Activated CD4-positive, CD25-positive, alpha-beta regulatory T cell treated with anti-CD3 and anti-CD28 coated beads, Interleukin-2, amount 50 U/mL, for 72 hours (primary cell): ENCODE results near the gene C1orf232.

Experiments used
- DNase-seq: peaks from one replicate; pipeline ENCODE4 v3.0.0; 2021

C1orf232 gene

DNA sequence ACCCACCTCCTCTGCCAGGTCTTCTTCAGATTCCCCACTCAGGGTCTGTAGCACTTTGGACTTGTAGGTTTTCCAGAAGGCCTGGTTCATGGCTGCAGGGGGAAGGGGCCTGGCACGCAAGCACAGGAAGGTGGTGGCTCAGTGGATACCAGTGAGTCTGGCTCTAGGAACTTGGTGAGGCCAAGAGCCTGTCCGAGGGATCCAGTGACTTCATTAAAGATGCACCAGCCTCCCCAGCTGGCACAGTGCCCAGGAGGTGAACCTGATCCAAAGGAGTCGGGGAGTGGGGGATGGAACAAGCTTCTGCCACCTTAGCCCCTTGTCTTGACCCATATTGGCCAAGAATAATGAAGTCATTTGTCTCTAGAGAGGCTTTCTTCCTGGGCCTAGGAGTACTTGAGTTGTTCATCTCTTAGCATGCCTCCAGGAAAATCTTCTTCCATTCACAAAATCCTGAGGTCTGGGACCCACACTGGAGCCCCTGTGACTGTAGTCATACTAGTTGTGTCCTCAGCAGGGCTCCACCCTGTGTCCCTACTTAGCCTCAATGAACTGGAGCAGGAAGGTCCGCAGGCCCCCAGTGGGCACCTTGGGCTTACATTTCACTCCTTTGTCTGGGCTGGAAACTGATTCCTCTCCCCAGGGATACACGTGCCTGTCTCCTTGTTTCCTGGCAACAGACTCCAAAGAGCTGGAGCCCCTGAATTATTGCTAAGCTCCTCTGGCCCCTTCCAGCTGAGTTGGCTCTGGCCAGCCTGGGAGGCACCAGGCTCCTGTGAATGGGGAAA, at the start of gene C1orf232:
C1orf232 (minus strand) TSS at position 554 of the 788 bp plus-strand sequence; CDS start at position 90, 464 bp downstream.
- no peak for DNase-seq

GRCh38 chr1:26215246-26215645, 46.5 kb upstream of the C1orf232 start:
- no peak for DNase-seq

GRCh38 chr1:26213335-26213905, 44.7 kb upstream of the C1orf232 start:
- no peak for DNase-seq

DNA sequence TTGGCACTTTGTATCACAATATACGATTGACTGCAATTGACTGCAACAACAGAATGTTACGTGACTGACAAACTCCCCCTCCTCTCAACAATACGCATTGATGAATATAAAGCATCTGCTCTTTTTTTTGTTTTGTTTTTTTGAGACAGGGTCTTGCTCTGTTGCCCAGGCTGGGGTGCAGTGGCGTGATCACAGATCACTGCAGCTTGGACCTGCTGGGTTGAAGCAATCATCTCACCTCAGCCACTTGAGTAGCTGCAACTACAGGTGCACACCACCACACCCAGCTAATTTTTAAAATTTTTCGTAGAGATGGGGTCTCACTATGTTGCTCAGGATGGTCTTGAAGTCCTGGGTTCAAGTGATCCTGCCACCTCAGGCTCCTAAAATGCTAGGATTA, 44.0 kb upstream of the C1orf232 start:
- no peak for DNase-seq

DNA sequence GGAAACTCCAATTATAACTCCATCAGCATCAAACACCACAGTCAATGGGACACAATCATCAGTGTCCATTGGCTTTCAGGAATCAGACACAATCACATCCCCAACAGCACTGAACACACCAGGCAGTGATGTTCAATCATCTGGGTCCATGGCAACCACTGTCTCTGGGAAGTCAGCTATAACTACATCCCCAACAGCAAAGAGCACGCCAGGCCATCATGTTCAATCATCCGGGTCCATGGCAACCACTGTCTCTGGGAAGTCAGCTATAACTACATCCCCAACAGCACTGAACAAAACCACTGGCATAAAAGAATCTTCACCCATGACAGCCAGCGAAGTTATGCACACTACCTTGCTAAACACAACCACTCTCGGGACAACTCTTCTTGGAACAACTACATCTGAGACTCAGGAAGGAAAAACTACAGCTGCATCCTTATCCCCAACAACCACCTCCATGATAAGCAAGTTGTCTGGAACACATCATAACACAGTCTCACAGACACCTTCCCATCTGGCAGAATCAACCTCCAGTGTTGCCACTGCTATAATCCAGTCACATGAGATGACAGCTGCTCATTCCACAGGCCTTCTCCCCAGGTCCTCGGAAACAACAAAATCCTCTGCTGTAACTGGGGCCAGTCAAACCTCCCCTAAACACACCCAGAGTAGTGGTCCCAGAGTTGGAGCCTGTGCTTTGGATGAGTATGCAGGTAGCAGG, 41.5 kb upstream of the C1orf232 start:
- DNase-seq: no peak

DNA sequence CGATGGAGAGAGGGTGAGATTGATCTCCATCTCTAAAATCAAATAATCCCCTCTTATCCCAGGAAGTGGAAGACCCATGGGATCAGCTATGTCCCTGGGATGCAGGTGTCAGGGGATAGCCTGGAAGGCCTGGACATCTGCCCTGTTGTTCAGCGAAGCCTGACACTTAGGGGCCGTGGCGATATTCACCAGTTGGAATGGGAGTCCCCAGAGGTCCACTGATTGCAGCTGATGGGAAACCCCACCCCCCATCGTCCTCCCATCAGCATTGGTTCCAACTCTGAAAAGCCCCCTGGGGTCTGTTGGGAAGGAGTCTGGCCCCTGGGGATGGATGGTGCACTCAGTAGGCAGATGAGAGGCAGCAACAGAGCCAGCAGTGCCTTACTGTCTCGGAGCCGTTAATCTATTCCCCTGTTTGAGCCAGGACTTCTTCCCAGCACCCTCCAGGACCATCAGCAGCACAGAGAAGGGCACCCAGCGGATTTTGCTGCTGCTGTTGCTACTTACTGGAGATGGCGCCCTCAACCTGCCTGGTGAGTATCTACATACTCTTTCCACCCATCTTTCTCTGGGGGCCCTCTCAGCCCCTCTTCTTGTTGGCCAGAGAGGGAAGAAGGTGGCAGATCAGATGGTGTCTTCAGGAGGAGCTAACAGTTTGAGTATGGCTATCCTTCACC, 35.0 kb upstream of the C1orf232 start:
- DNase-seq: no peak

DNA sequence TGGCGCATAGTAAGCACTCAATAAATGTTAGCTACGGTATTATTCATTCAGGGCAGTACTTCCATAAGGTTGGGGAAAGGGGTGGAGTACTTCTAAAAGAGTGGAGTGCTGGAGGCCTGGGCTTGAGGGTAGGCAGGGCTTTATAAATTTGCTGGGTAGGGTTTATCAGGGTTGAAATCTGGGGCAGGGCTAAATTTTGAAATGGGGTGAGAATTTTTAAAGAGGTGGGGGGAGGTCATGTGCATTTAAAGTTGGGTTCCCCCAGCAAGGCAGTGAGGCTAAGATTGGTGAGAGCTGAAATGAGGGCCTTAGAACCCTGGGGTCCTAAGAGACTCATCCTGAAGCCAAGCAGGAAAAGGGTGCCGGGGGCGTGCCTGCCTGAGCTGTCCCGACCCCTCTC, 31.6 kb upstream of the C1orf232 start:
- DNase-seq: no peak

DNA sequence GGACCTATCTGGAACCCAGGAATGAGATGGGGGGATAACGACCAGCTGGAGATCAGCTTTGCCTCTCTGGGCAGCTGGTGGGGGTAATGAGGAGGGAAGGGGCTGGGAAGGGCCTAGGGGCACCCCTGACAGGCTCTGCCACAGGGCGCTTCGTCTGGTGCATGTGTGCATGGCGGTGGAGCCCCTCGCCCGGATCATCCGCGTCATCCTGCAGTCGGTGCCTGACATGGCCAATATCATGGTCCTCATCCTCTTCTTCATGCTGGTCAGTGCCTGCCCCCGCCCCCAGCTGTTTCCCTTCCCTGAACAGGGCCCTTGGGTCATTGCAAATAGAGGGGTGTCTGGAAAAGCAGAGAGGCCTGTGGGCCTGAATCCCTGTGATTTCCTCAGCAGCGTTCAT, 29.1 kb upstream of the C1orf232 start:
- no peak for DNase-seq

GRCh38 chr1:26197301-26197700, 28.5 kb upstream of the C1orf232 start:
- DNase-seq: no peak

DNA sequence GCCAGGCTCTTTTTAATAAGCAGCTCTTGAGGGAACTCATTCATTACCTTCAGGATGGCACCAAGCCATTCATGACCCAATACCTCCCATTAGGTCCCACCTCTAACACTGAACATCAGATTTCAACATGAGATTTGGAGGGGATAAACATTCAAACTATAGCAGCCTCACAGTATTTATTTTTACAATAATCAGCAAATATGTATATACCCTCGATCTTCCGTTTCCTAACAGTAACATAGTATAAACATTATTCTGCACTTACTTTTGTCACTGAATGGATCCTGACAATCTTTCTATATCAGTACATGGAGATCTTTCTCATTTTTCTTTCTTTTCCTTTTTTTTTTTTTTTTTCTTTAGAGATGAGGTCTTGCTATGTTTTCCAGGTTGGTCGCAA, 27.0 kb upstream of the C1orf232 start:
- DNase-seq: no peak

DNA sequence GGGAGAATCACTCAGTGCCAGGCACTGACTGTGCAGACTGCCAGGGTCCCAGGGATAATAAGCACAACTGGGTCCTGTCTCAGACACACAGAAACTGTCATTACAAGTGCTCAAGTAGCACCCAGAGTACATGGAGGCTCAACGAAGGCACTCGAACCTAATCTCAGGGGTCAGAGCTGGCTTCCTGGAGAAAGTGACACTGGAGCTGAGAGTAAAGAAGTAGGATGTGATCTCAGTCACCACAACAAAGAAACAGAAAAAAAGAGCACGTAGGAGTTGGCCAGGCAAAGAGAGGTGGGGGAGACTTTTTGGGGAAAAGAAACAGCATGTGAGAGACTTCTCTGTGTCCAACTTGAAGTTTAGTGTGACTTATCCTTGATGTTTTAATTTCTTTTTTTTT, 23.0 kb upstream of the C1orf232 start:
- DNase-seq: no peak

DNA sequence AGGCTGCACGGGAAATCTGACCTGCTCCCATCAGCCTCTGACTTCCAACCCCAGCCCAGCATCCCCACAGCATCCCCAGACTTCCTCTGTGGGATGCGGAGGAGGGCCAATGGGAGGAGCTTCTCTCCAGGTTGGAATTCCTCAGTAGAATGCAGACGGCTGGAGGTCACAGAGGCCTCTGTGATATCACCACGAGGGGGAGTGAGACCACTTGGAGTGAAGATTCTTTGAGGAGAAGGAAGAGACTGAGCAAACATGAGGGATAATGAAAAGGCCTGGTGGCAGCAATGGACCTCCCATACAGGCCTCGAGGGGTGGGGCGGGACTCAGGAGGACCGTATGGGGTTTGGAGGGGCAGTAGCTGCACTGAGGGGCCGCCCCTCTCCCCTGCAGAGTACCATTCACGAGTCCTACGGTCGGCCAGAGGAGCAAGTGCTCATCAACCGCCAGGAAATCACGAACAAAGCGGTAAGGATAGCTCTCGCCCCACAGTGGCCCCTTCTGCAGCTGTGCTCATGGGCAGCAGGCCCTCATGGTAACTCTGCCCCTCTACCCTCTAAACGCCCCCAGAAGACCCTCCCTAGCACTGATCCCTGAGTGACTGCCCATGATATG, 21.7 kb upstream of the C1orf232 start, which contains the start of gene CATSPER4:
CATSPER4 (plus strand) TSS at position 230 of the 615 bp plus-strand sequence; CDS start at position 256, 26 bp downstream.
- no peak for DNase-seq

GRCh38 chr1:26189751-26190275, 21.1 kb upstream of the C1orf232 start:
- no peak for DNase-seq

DNA sequence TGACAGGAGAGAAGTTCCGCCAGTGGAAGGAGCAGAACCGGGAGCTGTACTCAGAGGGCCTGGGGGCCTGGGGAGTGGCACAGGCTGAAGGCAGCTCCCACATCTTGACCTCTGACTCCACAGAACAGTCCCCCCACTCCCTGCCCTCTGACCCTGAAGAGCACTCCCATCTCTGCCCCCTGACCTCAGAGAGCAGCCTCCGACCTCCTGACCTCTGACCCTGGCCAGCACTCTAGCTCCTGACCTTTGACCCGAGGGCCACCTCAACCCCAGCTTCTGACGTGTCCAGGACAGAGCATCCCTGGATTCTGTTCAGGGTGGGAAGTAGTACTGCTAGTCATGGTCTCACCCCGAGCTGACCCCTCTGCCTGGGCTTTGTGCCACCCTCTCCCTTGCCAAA, 20.6 kb upstream of the C1orf232 start:
- DNase-seq: no peak

DNA sequence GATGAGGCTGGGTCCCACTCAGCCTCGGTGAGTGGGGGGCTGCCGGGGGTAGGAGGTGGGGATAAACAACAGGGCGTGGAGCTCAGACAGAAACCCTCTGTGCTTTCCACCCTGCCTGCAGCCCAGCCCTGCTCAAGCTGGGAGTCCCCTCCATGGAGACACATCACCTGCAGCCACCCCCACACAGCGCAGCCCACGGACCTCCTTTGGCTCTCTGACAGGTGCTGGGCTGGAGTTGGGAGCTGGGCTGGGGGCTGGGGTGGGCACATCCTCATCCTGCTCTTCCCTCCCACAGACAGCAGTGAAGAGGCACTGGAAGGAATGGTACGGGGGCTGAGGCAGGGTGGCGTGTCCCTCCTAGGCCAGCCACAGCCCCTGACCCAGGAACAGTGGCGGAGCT, 19.7 kb upstream of the C1orf232 start:
- no peak for DNase-seq

DNA sequence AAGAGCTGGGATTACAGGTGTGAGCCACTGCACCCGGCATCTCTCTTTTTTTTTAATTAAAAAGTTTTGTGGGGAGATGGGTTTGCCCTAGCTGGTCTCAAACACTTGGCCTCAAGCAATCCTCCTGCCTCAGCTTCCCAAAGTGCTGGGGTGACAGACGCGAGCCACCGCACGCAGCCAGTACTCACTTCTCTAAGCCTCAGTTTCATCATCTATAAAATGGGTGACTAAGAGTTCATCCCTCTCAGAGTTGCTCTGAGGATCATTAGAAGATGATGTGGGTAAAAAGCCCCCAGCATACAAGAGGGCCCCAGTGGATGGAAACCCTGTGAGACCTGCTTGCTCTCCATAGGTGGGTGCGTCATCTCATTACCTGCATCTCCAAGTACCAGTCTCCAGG, 19.1 kb upstream of the C1orf232 start:
- no peak for DNase-seq

- DNase-seq: no peak
Observed at GRCh38 chr1:26184883-26185282, 16.1 kb upstream of the C1orf232 start.

DNA sequence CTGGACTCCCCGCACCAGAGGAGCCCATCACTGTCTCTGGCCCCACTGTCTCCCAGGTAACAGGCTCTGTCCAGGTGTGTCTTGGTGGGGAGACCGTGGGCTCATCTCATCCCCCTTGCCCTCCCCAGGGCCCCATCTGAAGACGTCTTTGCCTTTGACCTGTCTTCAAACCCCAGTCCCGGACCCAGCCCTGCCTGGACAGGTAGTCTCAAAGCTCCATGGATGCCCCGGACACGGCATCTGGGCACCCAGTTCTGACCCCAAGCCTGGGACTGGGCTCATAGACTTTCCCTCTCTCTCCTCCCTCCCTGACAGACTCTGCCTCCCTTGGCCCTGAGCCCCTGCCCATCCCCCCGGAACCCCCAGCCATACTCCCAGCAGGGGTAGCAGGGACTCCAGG, 15.3 kb upstream of the C1orf232 start:
- DNase-seq: no peak

- no peak for DNase-seq
Observed at GRCh38 chr1:26182383-26182696, 13.6 kb upstream of the C1orf232 start.

DNA sequence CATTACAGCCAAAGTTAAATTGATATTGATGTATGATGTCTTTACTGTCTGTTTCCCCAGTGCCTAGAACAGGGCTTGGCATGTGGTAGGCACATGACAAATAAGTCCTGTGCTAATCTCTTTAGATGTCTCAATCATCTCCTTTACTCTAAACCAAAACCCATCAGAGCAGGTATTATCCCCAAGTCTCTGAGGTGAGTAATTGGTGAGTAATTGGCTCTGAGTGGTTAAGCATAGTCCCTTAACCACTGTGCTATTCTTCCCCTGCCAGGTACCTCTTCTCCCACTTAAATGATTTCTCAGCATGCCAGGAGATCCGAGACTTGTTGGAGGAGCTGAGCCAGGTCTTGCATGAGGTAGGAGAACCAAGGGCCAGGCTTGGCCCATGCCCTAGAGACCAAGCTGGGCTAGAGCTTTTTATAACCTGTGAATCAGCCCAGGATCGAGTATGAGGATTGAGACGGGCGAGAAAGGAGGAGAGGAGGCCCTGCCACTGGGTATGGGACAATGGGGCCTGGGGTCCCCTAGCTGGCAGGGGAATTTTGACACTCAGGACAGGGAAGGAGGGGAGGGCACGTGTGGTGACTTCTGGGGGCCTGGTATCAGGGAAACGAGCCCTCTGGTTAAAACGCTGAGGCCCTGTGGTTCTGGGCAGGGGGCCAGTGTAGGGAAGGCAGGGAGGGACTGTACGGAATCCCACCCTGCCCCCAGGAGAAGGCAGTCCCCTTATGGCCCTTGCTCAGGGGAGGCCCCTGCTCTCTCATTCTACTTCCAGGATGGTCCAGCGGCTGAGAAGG, 13.0 kb upstream of the C1orf232 start:
- no peak for DNase-seq

DNA sequence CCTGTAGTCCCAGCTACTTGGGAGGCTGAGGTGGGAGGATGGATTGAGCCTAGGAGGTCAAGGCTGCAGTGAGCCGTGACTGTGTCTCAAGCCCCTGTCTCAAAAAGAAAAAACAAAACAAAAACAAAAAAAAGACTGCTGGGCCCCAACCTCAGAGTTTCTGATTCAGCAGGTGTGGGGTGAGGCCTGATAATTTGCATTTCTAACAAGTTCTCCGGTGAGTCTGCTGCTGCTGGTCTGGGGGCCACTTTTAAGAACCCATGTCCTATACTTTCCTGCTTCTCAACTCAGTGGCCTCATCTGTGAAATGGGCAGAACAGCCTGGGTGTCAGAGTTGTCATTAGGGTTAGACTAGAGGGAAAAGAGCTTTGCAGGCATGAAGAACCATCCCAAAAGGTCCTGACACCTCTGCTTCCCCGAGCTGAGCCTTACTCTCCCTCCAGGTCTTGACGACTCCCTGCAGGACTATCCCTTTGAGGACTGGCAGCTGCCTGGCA, 11.3 kb upstream of the C1orf232 start:
- DNase-seq: no peak

DNA sequence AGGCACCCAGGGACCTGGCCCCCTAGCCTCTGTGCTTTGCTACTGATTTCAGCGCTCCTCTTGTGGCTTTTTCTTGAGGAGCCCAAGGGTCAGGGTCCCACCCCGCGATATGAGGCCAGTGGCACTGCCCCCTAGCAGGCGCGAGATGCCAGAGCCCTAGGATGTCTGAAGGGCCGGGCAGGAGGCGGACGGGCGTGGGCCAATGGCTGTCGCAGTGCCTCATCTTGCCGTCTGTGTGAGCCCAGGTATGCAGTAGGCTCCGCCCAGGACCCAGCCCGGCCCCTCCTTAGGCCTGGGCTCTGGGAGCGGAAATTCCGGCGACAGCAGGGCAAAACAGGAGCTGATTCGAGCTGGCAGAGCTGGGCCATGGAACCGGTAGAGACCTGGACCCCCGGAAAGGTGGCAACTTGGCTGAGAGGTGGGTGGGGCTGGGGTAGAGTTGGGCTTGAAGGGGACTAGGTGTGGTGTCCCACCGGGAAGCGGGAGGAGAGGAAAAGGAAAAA, 8.5 kb upstream of the C1orf232 start, which contains the start of gene CNKSR1:
CNKSR1 (plus strand) TSS at position 310 of the 503 bp plus-strand sequence; CDS start at position 367, 57 bp downstream.
- DNase-seq: no peak
